Daoy (cell line): ENCODE data around the gene C1S. TPM values are rescaled to one million over a fixed set of nuclear protein-coding genes. Genes with fewer than 3 reads are reported as not detected.
"Not testable (repeated sequence)": the region's sequence is repeated elsewhere in the genome, so short reads cannot be mapped to it uniquely, and the experiment has no call there.

Source experiments
- DNase-seq: peaks from one replicate; pipeline ENCODE4 v3.0.0-alpha.2; 2015; ENCODE audit warnings: low read depth
- total RNA-seq: library from RNA; depleted of rRNA; stranded (reverse); fragments of >200 nt; shearing (Covaris generic); gene quantifications from 2 replicates; pipeline ENCODE4 v1.2.3, GENCODE V29; 2014

C1S gene
- total RNA-seq, 1 experiment from 2014 or later, result 5.7 TPM

DNA sequence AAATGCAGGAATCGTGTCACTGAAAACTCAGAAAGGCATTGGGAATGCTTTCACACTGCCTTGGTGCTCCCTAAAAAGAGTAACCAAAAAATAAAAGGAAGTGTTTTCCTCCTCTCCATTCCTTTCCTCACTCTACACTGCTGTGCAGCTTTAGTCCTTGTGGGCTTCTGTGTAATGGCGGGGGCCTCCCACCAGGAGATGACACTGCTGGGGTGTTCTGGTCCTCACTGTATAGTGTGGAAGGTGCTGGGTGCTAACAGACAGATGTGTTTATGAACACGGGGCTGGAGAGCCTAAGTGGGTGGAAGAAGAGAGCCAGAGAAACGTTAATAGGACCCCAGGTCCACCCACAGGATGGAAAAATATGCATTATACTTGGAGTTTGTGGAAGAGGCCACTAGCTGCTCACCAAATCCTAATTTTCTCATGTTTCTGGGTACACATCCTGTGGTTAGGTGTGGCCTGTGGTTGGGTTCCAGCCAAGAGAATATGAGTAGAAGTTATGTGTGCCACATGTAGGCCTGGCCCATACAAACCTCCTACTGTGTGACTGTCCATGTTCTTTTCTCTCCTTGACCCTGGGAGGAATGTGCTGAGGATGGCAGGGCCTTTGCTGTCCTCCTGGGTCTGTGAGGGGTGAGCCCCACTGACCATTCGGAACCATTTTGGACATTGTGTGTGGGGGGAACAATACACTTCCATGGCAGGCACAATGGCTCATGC is 14.0 kb upstream of the C1S start:
- DNase-seq, result no peak

DNA sequence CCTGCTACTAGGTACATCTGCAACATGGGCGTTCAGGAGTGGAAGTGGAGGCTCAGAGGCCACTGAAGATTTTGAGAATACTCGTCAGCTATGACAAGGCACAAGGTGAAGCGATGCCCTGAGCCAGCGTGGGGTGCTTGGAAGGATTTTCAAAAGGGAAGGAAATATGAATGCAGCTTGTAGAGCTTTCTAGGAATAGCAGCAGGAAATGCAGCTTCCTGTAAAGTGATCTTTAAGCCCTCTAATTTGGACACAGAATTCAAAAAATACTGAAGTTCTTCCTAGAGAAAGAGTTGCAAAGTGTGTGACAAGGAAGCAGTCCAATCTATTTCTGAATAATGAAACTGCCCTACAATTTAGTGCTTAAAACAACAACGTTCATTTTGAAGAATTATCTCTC is 13.2 kb upstream of the C1S start:
- no peak for DNase-seq

DNA sequence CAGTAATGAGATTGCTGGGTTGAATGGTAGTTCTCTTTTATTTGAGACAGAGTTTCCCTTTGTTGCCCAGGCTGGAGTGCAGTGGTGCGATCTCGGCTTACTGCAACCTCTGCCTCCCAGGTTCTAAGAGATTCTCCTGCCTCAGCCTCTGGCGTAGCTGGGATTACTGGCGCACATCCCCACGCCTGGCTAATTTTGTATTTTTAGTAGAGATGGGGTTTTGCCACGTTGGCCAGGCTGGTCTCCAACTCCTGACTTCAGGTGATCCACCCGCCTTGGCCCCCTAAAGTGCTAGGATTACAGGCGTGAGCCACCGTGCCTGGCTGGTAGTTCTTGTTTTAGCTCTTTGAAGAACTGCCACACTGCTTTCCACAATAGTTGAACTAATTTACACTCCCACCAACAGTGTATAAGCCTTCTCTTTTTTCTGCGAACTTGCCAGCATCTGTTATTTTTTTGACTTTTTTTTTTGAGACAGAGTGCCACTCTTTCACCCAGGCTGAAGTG is 11.0 kb upstream of the C1S start:
- not testable (repeated sequence) for DNase-seq

DNA sequence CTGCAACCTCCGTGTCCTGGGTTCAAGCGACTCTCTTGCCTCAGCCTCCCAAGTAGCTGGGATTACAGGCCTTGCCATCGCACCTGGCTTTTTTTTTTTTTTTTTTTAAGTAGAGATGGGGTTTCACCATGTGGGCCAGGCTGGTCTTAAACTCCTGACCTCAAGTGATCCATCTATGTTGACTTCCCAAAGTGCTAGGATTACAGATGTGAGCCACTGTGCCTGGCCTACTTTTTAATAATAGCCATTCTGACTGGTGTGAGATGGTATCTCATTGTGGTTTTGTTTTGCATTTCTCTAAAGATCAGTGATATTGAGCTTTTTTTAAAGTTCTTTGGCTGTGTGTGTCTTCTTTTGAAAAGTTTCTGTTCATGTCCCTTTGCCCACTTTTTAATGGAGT is 10.5 kb upstream of the C1S start:
- not testable (repeated sequence) for DNase-seq

DNA sequence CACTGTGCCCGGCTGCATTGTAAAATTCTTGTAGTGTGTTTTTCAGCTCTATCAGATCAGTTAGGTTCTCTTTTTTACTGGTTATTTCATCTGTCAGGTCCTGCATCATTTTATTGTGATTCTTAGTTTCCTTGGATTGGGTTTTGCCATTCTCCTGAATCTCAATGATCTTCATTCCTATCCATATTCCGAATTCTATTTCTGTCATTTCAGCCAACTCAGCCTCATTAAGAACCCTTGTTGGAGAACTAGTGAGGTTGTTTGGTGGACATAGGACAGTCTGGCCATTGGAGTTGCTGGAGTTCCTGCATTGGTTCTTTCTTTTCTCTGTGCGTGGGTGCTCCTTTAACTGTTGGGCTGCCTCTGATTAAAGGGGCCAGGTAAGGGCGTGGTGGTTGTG is 5.6 kb upstream of the C1S start:
- no peak for DNase-seq

- DNase-seq, result not testable (repeated sequence)
Observed at GRCh38 chr12:7055736-7056135, 4.8 kb upstream of the C1S start.

DNA sequence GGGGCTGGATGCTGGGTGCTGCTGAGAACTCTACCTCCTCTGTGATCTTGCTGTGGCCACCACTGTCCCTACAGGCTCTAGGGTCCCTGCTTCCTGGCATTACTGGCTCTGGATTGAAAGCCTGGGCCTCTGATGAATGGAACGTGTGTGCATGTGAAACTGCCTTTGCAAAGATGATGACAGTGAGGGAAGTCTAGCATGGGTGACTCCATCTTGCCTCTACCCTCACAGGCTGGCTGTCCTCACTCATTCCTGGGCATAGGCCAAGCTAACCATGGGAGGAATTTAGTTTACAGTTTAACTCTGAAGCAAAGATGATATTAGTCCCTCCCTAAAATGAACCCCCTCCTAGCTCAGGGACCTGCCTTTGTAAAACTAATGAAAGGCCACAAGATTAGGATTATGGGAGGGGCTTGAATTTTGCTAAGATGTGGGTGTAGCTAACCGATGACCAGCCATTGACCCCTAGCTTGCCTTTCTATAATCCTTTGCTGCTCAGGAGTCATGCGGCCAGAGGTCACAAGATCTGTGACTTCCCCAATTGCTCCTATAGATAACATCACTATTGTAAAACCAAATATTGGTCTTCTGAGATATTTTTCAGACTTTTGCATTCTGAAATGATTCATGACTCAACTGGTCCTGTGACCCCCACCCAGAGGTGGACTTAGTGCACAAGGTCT is 2.2 kb upstream of the C1S start:
- no peak for DNase-seq

DNA sequence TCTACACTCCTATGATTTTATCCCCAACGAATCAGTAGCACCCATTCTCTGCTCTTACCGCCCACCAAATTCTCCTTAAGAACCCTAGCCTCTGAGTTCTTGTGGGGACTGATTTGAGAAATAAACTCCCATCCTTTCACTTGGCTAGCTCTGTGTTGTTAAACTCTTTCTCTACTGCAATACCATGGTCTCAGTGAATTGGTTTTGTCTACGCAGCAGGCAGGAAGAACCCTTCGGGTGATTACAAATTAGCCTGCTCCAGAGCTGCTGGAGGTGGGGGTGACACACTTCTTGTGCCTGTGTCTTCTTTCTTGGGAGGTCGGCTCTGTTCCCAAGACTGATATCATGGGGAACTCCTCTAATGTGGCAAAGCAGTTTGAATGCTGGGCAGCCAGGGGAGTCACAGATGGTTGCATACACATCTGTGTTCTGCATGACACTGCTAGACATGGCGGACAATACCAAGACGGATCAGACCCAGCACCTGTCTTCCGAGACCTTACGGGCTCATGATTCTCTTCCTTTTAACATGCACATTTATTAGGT is 1.6 kb upstream of the C1S start:
- no peak for DNase-seq

DNA sequence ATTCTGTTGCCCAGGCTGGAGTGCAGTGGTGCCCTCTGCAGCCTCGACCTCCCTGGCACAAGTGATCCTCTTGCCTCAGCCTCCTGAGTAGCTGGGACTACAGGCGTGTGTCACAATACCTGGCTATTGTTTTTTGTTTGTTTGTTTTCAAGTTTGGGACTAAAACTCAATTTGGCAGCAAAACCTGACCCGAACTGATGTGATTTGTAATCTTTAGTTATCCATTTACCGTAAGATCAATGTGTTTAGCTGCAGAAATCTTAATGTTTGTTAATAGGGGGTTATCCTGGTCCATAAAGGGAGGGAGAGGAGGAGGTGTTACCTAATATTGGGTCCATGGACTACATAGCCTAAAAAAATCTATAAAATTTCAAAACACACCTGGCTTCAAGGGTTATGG is 738 bp upstream of the C1S start:
- no peak for DNase-seq

DNA sequence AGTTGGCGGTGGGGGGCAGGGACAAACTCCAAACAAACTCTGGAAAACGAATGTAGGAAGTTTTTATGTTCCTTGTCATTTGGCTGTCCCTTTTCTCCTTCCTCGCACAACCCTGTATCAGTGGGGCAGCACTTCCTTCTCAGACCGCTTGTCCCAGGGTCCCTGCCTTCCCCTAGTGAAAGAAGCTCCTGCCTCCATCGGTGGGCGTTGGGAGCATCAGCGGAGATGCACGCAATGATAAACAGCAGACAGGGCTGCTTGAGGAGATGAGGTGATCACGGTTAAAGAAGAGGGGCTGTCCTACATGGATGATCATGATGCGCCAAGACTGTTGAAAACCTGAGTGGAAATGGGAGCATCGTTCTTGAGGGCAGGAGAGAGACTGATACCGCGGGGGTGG is 620 bp downstream of the C1S start:
- DNase-seq, result no peak

GRCh38 chr12:7061596-7061995 is 1.1 kb downstream of the C1S start:
- DNase-seq, result no peak

GRCh38 chr12:7064516-7064915 is 4.0 kb downstream of the C1S start:
- DNase-seq, result no peak

DNA sequence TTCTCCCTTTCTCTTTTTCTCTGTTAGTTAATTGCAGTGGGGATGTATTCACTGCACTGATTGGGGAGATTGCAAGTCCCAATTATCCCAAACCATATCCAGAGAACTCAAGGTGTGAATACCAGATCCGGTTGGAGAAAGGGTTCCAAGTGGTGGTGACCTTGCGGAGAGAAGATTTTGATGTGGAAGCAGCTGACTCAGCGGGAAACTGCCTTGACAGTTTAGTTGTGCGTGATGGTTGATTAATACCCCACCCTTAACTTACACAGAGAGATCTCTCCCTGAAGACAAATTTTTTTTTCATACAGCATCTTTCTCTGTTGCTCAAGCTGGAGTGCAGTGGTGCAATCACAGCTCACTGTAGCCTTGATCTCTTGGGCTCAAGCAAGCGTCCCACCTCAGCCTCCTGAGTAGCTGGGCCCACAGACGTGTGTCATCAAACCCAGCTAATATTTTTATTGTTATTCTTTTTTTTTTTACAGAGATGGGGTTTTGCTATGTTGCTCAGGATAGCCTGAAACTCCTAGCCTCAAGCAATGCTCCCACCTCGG is 4.6 kb downstream of the C1S start:
- DNase-seq, result no peak

GRCh38 chr12:7066596-7066995 is 6.1 kb downstream of the C1S start:
- DNase-seq, result no peak

GRCh38 chr12:7067096-7067495 is 6.6 kb downstream of the C1S start:
- DNase-seq, result no peak

- DNase-seq, result no peak
Observed at GRCh38 chr12:7068240-7068993, 7.9 kb downstream of the C1S start.

DNA sequence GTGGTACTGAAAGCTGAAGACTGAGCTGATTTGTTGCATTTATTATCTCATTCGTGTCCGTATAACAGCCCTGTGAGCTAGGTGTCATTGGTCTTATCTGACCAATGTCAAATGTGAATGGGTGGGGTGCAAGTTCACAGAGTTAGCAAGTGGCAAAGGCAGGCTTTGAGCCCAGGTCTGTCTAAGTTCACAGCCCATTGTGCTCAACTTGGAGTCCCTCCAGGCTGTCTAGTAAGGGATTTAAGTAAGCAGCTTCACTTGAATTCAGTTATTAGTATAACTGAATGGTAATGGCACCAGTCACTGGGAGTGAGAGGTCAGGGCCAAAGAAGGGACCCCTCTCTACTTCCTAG is 8.5 kb downstream of the C1S start:
- DNase-seq, result no peak

- DNase-seq, result no peak
Observed at GRCh38 chr12:7069386-7069785, 8.9 kb downstream of the C1S start.

DNA sequence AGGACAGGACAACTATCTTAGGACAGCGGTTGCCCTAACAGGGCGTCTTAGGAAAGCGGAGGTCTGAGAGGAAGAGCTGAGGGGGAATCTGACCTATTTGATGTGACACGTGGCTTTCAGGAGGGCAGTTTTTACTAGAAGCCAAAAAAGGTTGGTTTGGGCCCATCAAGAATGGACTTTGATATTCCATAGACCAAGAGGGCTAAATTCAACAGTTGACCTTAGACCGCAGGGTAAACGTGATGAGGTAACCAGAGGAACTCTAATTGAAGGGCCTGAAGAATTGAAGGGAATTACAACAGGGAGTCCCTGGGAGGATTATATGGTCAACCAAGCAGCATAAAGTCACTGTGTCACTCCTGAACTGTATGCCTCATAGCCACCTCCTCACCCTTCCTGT is 11.5 kb downstream of the C1S start:
- DNase-seq, result no peak

DNA sequence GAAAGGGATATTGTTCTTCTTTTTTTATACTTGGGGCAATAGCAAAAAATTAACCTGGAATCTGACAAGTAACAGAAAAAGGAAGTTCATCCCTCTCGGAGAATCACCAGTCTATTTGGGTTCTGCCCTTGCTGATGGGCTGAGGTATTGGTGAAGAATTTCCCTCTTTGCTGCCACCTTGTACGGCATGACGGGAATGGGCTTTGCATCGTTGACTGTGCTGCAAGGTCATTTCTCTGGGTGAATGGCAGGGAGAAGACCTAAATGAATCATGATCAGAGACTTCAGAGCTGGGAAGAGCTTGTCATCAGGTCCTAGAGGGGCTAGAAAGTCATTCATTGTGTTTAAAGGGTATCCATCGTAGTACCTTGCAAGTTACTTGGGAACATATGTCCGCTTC is 12.0 kb downstream of the C1S start:
- no peak for DNase-seq

DNA sequence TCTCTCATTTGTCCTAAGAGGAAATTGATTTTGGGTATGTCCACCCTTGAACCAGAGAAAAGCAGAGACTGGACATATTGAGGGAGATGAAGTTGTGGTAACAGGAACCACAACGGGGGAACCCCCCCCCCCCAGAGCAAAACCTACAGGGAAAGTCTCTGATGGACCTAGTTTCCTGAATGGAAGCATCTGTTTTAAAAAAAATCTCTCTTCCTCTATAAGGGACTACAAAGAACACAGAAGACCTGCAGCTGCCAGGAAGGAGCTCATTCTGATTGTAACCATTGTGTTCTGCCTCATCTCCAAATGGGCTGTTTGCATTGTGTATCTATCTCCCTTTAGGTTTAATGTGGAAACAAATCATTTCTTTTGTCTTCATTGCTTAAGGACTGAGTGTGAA is 13.4 kb downstream of the C1S start:
- DNase-seq, result no peak

GRCh38 chr12:7075518-7075917 is 15.0 kb downstream of the C1S start:
- DNase-seq, result no peak
